GM18858 (cell line): ENCODE data around the gene HNMT.

ENCODE experiments used
- ATAC-seq: cut with Tn5 transposase; IDR thresholded peaks from one replicate; pipeline ENCODE4 v1.9.1; 2021; ENCODE audit not compliant: unreplicated experiment

Gene HNMT

GRCh38 chr2:138010890-138011289, 46.6 kb downstream of the HNMT start:
- ATAC-seq, result no peak

- no peak for ATAC-seq
Observed at GRCh38 chr2:138012082-138012481, 47.8 kb downstream of the HNMT start.

- no peak for ATAC-seq
Observed at GRCh38 chr2:138012968-138013367, 48.7 kb downstream of the HNMT start.

- ATAC-seq, result no peak
Observed at GRCh38 chr2:138013639-138014038, 49.4 kb downstream of the HNMT start.

- no peak for ATAC-seq
Observed at GRCh38 chr2:138015494-138015893, 51.2 kb downstream of the HNMT start.

- no peak for ATAC-seq
Observed at GRCh38 chr2:138016351-138017087, 52.2 kb downstream of the HNMT start.

GRCh38 chr2:138017824-138018223, 53.6 kb downstream of the HNMT start:
- ATAC-seq, result no peak

- ATAC-seq, result no peak
Observed at GRCh38 chr2:138018866-138019688, 54.8 kb downstream of the HNMT start.

GRCh38 chr2:138020432-138020831, 56.2 kb downstream of the HNMT start:
- ATAC-seq, result no peak

- ATAC-seq, result no peak
Observed at GRCh38 chr2:138021154-138021553, 56.9 kb downstream of the HNMT start.

- ATAC-seq, result no peak
Observed at GRCh38 chr2:138023298-138023697, 59.0 kb downstream of the HNMT start.

GRCh38 chr2:138023976-138024375, 59.7 kb downstream of the HNMT start:
- ATAC-seq, result no peak

GRCh38 chr2:138026111-138027020, 62.1 kb downstream of the HNMT start:
- no peak for ATAC-seq

GRCh38 chr2:138028538-138028937, 64.3 kb downstream of the HNMT start:
- peak; percentile 52 for ATAC-seq

GRCh38 chr2:138029276-138029675, 65.0 kb downstream of the HNMT start:
- ATAC-seq, result no peak

- ATAC-seq, result peak; percentile 88
Observed at GRCh38 chr2:138030459-138030858, 66.2 kb downstream of the HNMT start.

GRCh38 chr2:138032334-138032733, 68.1 kb downstream of the HNMT start:
- no peak for ATAC-seq

- no peak for ATAC-seq
Observed at GRCh38 chr2:138034536-138034935, 70.3 kb downstream of the HNMT start.

- no peak for ATAC-seq
Observed at GRCh38 chr2:138035608-138036217, 71.4 kb downstream of the HNMT start.

- ATAC-seq, result no peak
Observed at GRCh38 chr2:138036522-138036921, 72.2 kb downstream of the HNMT start.

GRCh38 chr2:138037090-138037489, 72.8 kb downstream of the HNMT start:
- ATAC-seq, result no peak
